HFF-Myc (cell line): ENCODE results near the gene ARL5A.
"Not testable (repeated sequence)": the region's sequence is repeated elsewhere in the genome, so short reads cannot be mapped to it uniquely, and the experiment has no call there.

Experiments
- DNase-seq: peaks from one replicate; pipeline ENCODE4 v3.0.0-alpha.2; 2011; ENCODE audit warnings: low read depth; ENCODE audit errors: extremely low read depth
- H3K4me3 ChIP-seq: replicated peaks from 2 replicates; pipeline ENCODE4 v1.5.1; 2011; ENCODE audit warnings: low read depth, mild to moderate bottlenecking, control low read depth, low read length
- CTCF ChIP-seq: IDR thresholded peaks from 2 replicates; pipeline ENCODE4 v1.5.1; 2012; ENCODE audit warnings: mild to moderate bottlenecking, low read depth, low read length, control low read depth; ENCODE audit errors: missing control alignments

The ARL5A gene

GRCh38 chr2:151802315-151802714 lies 25.9 kb downstream of the ARL5A start:
- TF ChIP-seq CTCF = no peak
- no peak for DNase-seq

GRCh38 chr2:151799886-151800292 lies 28.3 kb downstream of the ARL5A start:
- TF ChIP-seq CTCF = no peak
- DNase-seq = no peak
- no peak overlapping the region for H3K4me3 ChIP-seq

More at GRCh38 chr2:151802315-151802714, 25.9 kb downstream of the ARL5A start:
- no peak overlapping the region for H3K4me3 ChIP-seq

- DNase-seq = no peak
- no peak for TF ChIP-seq CTCF
- no peak overlapping the region for H3K4me3 ChIP-seq
Measured at GRCh38 chr2:151796774-151797173, 31.4 kb downstream of the ARL5A start.

GRCh38 chr2:151795646-151796240 lies 32.5 kb downstream of the ARL5A start:
- no peak for TF ChIP-seq CTCF
- H3K4me3 ChIP-seq = no peak overlapping the region
- DNase-seq = no peak

- not testable (repeated sequence) for DNase-seq, H3K4me3 ChIP-seq
Measured at GRCh38 chr2:151794422-151794821, 33.8 kb downstream of the ARL5A start.

GRCh38 chr2:151793123-151793522 lies 35.1 kb downstream of the ARL5A start:
- TF ChIP-seq CTCF = no peak
- no peak overlapping the region for H3K4me3 ChIP-seq
- no peak for DNase-seq

GRCh38 chr2:151792589-151792988 lies 35.6 kb downstream of the ARL5A start:
- peak; percentile 10 for TF ChIP-seq CTCF
- no peak overlapping the region for H3K4me3 ChIP-seq
- no peak for DNase-seq
